Measurements from ENCODE around the gene NOL6. TPM values are rescaled to one million over a fixed set of nuclear protein-coding genes. Genes with fewer than 3 reads are reported as not detected.

The NOL6 gene
- total RNA-seq, 6 experiments from 2014 or later, result 12.3 to 26.1 (median 15.4) TPM

- DNase-seq, result peak; percentile 89 to 94 (median 91)
- peaks cover 0 to 22% (median 4%) of the 10 kb centered on the region in 4 donors for H3K36me3 ChIP-seq
- H3K27me3 ChIP-seq, result no peaks in the 10 kb centered on the region
- peak within 1 kb of the TSS; percentile 79 to 93 (median 89) for H3K27ac ChIP-seq
- TF ChIP-seq CTCF (IDR thresholded peaks at IDR 0.05) (peak; percentile 28 to 38 (median 36)), POLR2A (IDR thresholded peaks at IDR 0.05) (peak; percentile 80)
- 0% methylated on average over 10 of the region's 50 CpGs for WGBS (ENCODE audit: insufficient coverage, low coverage, low lambda C conversion rate, missing lambda C conversion rate)
- no peaks in the 10 kb centered on the region for H3K9me3 ChIP-seq
- H3K4me3 ChIP-seq, result peak within 1 kb of the TSS; percentile 68 to 73 (median 73)
- H3K4me1 ChIP-seq, result peaks cover 0 to 42% (median 8%) of the 10 kb centered on the region in 4 donors
- peak; percentile 76 to 86 (median 82) for ATAC-seq
- intact Hi-C loops (cut with DNase I), result no loop called here
These were observed 26.6 kb downstream of the NOL6 start, which contains the start of gene AQP3 for GRCh38 chr9:33446946-33447798. Gene AQP3, minus strand, starts transcription at chr9:33447593. Its CDS starts 63 bp downstream, at chr9:33447530.

DNA sequence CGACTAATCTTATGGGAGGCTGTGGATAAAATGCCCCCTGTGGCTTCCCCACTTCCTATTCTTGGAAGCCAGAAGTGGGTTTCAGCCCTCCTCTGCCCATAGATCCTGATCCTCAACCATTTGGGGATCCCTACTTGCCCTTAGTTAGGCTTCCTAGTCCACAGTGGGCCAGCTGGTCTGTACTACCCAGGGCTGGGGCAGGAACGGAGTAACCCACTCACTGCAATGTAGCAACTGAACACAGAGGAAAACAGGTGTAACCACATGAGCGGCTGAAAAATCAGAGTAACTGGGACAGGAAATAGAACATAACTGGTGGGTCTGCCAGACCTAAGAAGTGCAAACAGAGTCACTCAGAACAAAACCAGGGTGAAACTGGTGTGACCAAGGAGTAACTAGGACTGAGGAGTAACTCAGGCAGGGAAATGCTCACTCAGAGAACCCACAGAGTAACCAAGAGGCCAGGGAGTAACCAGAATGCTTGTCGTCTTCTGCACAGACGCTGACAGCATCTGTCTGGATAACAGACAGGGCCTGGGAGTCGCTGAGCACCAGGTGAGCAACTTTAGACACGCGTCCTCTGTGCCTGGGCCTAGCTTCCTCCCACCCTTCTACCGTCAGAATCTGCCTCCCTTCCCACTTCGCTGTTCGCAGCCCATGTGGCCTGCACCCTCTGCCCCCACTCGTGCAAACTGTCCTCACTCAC lies 27.3 kb downstream of the NOL6 start:
- Histone ChIP-seq H3K36me3 (peaks cover 0 to 28% (median 6%) of the 10 kb centered on the region in 4 donors), H3K4me3 (peak overlapping the region; percentile 68 to 73 (median 73)), H3K27me3 (no peaks in the 10 kb centered on the region), H3K9me3 (no peaks in the 10 kb centered on the region), H3K27ac (peak overlapping the region; percentile 79 to 93 (median 89)), H3K4me1 (peaks cover 0 to 42% (median 8%) of the 10 kb centered on the region in 4 donors)
- TF ChIP-seq POLR2A (IDR thresholded peaks at IDR 0.05), result peak; percentile 61
- no peak for TF ChIP-seq CTCF (IDR thresholded peaks at IDR 0.05)
- ATAC-seq (peak; percentile 63 to 75 (median 72)), DNase-seq (no peak)
- 5% methylated on average over 6 of the region's 12 CpGs for WGBS (ENCODE audit: insufficient coverage, low coverage, low lambda C conversion rate, missing lambda C conversion rate)
- intact Hi-C loops (cut with DNase I), result no loop called here

- no peaks in the 10 kb centered on the region for H3K9me3 ChIP-seq
- 39% methylated on average over 8 of the region's 11 CpGs for WGBS (ENCODE audit: insufficient coverage, low coverage, low lambda C conversion rate, missing lambda C conversion rate)
- H3K36me3 ChIP-seq, result peaks cover 0 to 28% (median 6%) of the 10 kb centered on the region in 4 donors
- DNase-seq, result peak; percentile 59 to 80 (median 77)
- peak overlapping the region; percentile 79 to 93 (median 89) for H3K27ac ChIP-seq
- H3K4me3 ChIP-seq, result peak overlapping the region; percentile 68 to 73 (median 73)
- intact Hi-C loops (cut with DNase I), result no loop called here
- H3K4me1 ChIP-seq, result peaks cover 0 to 42% (median 8%) of the 10 kb centered on the region in 4 donors
- no peak for TF ChIP-seq POLR2A (IDR thresholded peaks at IDR 0.05)
- TF ChIP-seq CTCF (IDR thresholded peaks at IDR 0.05), result no peak
- peak; percentile 0 to 18 (median 7) for ATAC-seq
- no peaks in the 10 kb centered on the region for H3K27me3 ChIP-seq
These were observed 28.1 kb downstream of the NOL6 start for GRCh38 chr9:33445389-33446239.
